H1 (cell line): ENCODE measurements around the gene PIGH. TPM values are rescaled to one million over a fixed set of nuclear protein-coding genes. Genes with fewer than 3 reads are reported as not detected.

Experiments
- CTCF ChIA-PET: fragments of 300-600 bp; sonication (Branson Sonifier 250); formaldehyde crosslinking; loops from one replicate; lab custom pipeline; 2021; ENCODE audit not compliant: partially characterized antibody; lab: Charles Lee
- POLR2A ChIA-PET: fragments of 300-600 bp; sonication (Branson Sonifier 250); formaldehyde crosslinking; loops from one replicate; lab custom pipeline; 2021; ENCODE audit warnings: inconsistent platforms; ENCODE audit not compliant: partially characterized antibody; lab: Charles Lee
- DNase-seq, 2 experiments: peaks; one replicate each; pipeline versions ENCODE4 v3.0.0 to v3.0.0-alpha.2; 2010 to 2022; ENCODE audit warnings: low spot score in 2 of 2, low read depth in 1 of 2, mixed read lengths in 1 of 2
- FAIRE-seq: peaks from 2 replicates; lab custom pipeline; 2011; peaks lifted over from hg19 to GRCh38; lab: Jason Lieb, UNC
- H2AFZ ChIP-seq: 2 replicates; pipeline ENCODE4 v1.8.1; 2012; ENCODE audit warnings: low read length, inconsistent platforms
- H2AK5ac ChIP-seq: 2 replicates; pipeline ENCODE4 v1.6.1; 2013; ENCODE audit warnings: low read depth, low read length
- H2BK120ac ChIP-seq: replicated peaks from 2 replicates; pipeline ENCODE3; 2013; ENCODE audit warnings: low read depth, low read length, inconsistent platforms
- H2BK12ac ChIP-seq: 2 replicates; pipeline ENCODE4 v1.6.1; 2013; ENCODE audit warnings: low read depth, low read length
- H2BK15ac ChIP-seq: 2 replicates; pipeline ENCODE4 v1.6.1; 2013; ENCODE audit warnings: low read length
- H2BK20ac ChIP-seq: 2 replicates; pipeline ENCODE4 v1.6.1; 2013; ENCODE audit warnings: low read length
- H2BK5ac ChIP-seq: 2 replicates; pipeline ENCODE4 v1.6.1; 2013; ENCODE audit warnings: low read depth, low read length
- H3K14ac ChIP-seq: 2 replicates; pipeline ENCODE4 v1.6.1; 2013; ENCODE audit warnings: inconsistent platforms; ENCODE audit not compliant: insufficient read length
- H3K18ac ChIP-seq: 2 replicates; pipeline ENCODE4 v1.6.1; 2013; ENCODE audit warnings: low read length; ENCODE audit errors: extremely low read depth
- H3K23ac ChIP-seq: 2 replicates; pipeline ENCODE4 v1.6.1; 2013; ENCODE audit warnings: inconsistent platforms; ENCODE audit not compliant: insufficient read length
- H3K23me2 ChIP-seq: 2 replicates; pipeline ENCODE4 v1.6.1; 2013; ENCODE audit warnings: low read depth, low read length
- H3K27ac ChIP-seq: 2 replicates; pipeline ENCODE4 v1.6.1; 2011; ENCODE audit warnings: low read depth, low read length, inconsistent platforms
- H3K27me3 ChIP-seq, 4 experiments: replicated peaks in 1 of 4; 1 replicate in 1 of 4; 2 replicates in 3 of 4; pipeline versions ENCODE4 v1.6.1 to v1.8.1; 2011 to 2013; ENCODE audit warnings: low read length in 3 of 4, mild to moderate bottlenecking in 3 of 4, inconsistent platforms in 2 of 4, mixed read lengths in 2 of 4, moderate library complexity in 1 of 4; ENCODE audit not compliant: control insufficient read depth in 3 of 4, insufficient read depth in 3 of 4; ENCODE audit errors: extremely low read depth in 1 of 4
- H3K36me3 ChIP-seq, 4 experiments: 2 replicates each; pipeline versions ENCODE4 v1.6.1 to v1.8.1; 2011 to 2013; ENCODE audit warnings: mild to moderate bottlenecking in 4 of 4, low read length in 3 of 4, moderate library complexity in 2 of 4, control low read depth in 1 of 4, inconsistent platforms in 1 of 4; ENCODE audit not compliant: insufficient read depth in 4 of 4, control insufficient read depth in 2 of 4
- H3K4ac ChIP-seq: replicated peaks from 2 replicates; pipeline ENCODE3; 2013; ENCODE audit warnings: low read length, low read depth, mixed read lengths, inconsistent platforms; ENCODE audit not compliant: insufficient read length
- H3K4me1 ChIP-seq, 4 experiments: replicated peaks in 1 of 4; 1 replicate in 1 of 4; 2 replicates in 3 of 4; pipeline versions ENCODE4 v1.6.1 to v1.8.1; 2011 to 2013; ENCODE audit warnings: low read length in 3 of 4, inconsistent platforms in 2 of 4, mixed read lengths in 1 of 4; ENCODE audit not compliant: insufficient read depth in 4 of 4, control insufficient read depth in 3 of 4
- H3K4me2 ChIP-seq, 2 experiments: 2 replicates each; pipeline versions ENCODE4 v1.6.1 to v1.8.1; 2011 to 2013; ENCODE audit warnings: low read depth in 2 of 2, low read length in 2 of 2, control low read depth in 1 of 2, inconsistent platforms in 1 of 2, mild to moderate bottlenecking in 1 of 2; ENCODE audit not compliant: insufficient read depth in 1 of 2
- H3K4me3 ChIP-seq, 4 experiments: fragments of 200-600, 300-600 bp in 1 of 4; sonication (generic), shearing (Covaris generic), sonication (Bioruptor Twin) in 1 of 4; 2 replicates each; pipeline versions ENCODE4 v1.5.1 to v1.8.1; 2011 to 2016; ENCODE audit warnings: low read length in 4 of 4, low read depth in 3 of 4, control low read depth in 2 of 4, inconsistent platforms in 2 of 4, mild to moderate bottlenecking in 2 of 4, mixed read lengths in 1 of 4, moderate library complexity in 1 of 4; ENCODE audit not compliant: insufficient read depth in 2 of 4; ENCODE audit errors: extremely low read depth in 1 of 4
- H3K56ac ChIP-seq: replicated peaks from 2 replicates; pipeline ENCODE3; 2013; ENCODE audit warnings: low read depth, mild to moderate bottlenecking, mixed read lengths, low read length, inconsistent platforms; ENCODE audit not compliant: insufficient read length
- H3K79me1 ChIP-seq: 2 replicates; pipeline ENCODE4 v1.6.1; 2013; ENCODE audit warnings: low read depth, low read length, control low read depth
- H3K79me2 ChIP-seq, 2 experiments: 2 replicates each; pipeline versions ENCODE4 v1.6.1 to v1.8.1; 2012 to 2013; ENCODE audit warnings: low read length in 2 of 2, mild to moderate bottlenecking in 2 of 2, inconsistent platforms in 1 of 2; ENCODE audit not compliant: insufficient read depth in 2 of 2, control insufficient read depth in 1 of 2
- H3K9ac ChIP-seq, 4 experiments: replicated peaks in 1 of 4; 1 replicate in 1 of 4; 2 replicates in 3 of 4; pipeline versions ENCODE4 v1.6.1 to v1.8.1; 2011 to 2013; ENCODE audit warnings: low read depth in 3 of 4, low read length in 3 of 4, control low read depth in 2 of 4, mild to moderate bottlenecking in 2 of 4, moderate library complexity in 2 of 4, inconsistent platforms in 1 of 4; ENCODE audit errors: extremely low read depth in 1 of 4
- H3K9me3 ChIP-seq, 2 experiments: 2 replicates each; pipeline versions ENCODE4 v1.6.1 to v1.8.1; 2012 to 2013; ENCODE audit warnings: mild to moderate bottlenecking in 2 of 2, moderate library complexity in 2 of 2, control low read depth in 1 of 2, inconsistent platforms in 1 of 2, low read depth in 1 of 2, low read length in 1 of 2, mixed read lengths in 1 of 2; ENCODE audit not compliant: insufficient read depth in 2 of 2
- H4K20me1 ChIP-seq, 2 experiments: replicated peaks in 1 of 2; 2 replicates each; pipeline versions ENCODE3 to v1.8.1; 2011 to 2013; ENCODE audit warnings: inconsistent platforms in 2 of 2, low read length in 2 of 2, mild to moderate bottlenecking in 1 of 2; ENCODE audit not compliant: insufficient read depth in 2 of 2, control insufficient read depth in 1 of 2
- H4K5ac ChIP-seq: 2 replicates; pipeline ENCODE4 v1.6.1; 2013; ENCODE audit warnings: low read length, low read depth, mixed read lengths, inconsistent platforms; ENCODE audit not compliant: insufficient read length
- H4K8ac ChIP-seq: 2 replicates; pipeline ENCODE4 v1.8.0; 2013; ENCODE audit warnings: mild to moderate bottlenecking, moderate library complexity, low read length, inconsistent platforms; ENCODE audit not compliant: insufficient read depth; ENCODE audit errors: extremely low read depth
- H4K91ac ChIP-seq: replicated peaks from 2 replicates; pipeline ENCODE3; 2013; ENCODE audit warnings: low read length, mixed read lengths, inconsistent platforms; ENCODE audit not compliant: insufficient read length
- BRCA1 ChIP-seq: IDR thresholded peaks from 2 replicates; pipeline ENCODE4 v1.6.1; 2012; ENCODE audit warnings: low read depth, low read length, improper control_type of control experiment
- CHD2 ChIP-seq: IDR thresholded peaks from 2 replicates; pipeline ENCODE4 v1.6.1; 2012; ENCODE audit warnings: low read length, improper control_type of control experiment
- EZH2 ChIP-seq: fragments of 200-600 bp; sonication (generic); IDR thresholded peaks from 2 replicates; pipeline ENCODE4 v1.7.1; 2012; ENCODE audit warnings: low read depth, mild to moderate bottlenecking, moderate library complexity, low read length, inconsistent platforms; ENCODE audit not compliant: severe bottlenecking
- KDM1A ChIP-seq: fragments of 200-600, 300-600 bp; sonication (generic); IDR thresholded peaks from 2 replicates; pipeline ENCODE4 v1.7.1; 2016; ENCODE audit warnings: mild to moderate bottlenecking, low read length, borderline replicate concordance
- POU5F1 ChIP-seq: IDR thresholded peaks from 2 replicates; pipeline ENCODE4 v1.6.1; 2011; ENCODE audit warnings: low read depth, mild to moderate bottlenecking, low read length, moderate library complexity
- RAD21 ChIP-seq, 2 experiments: IDR thresholded peaks in 1 of 2; conservative IDR thresholded peaks in 1 of 2; 2 replicates each; pipeline ENCODE4 v1.6.1; 2011; ENCODE audit warnings: low read depth in 2 of 2, low read length in 2 of 2, improper control_type of control experiment in 1 of 2, inconsistent platforms in 1 of 2, mild to moderate bottlenecking in 1 of 2, moderate library complexity in 1 of 2
- SIRT6 ChIP-seq: IDR thresholded peaks from one replicate; pipeline ENCODE4 v1.7.1; 2012; ENCODE audit warnings: low read length, inconsistent platforms
- SP2 ChIP-seq: IDR thresholded peaks from 2 replicates; pipeline ENCODE4 v1.6.1; 2012; ENCODE audit warnings: mild to moderate bottlenecking, low read length, inconsistent platforms
- TAF1 ChIP-seq: IDR thresholded peaks from 2 replicates; pipeline ENCODE4 v1.6.1; 2011; ENCODE audit warnings: mild to moderate bottlenecking, low read depth, low read length
- ZNF274 ChIP-seq: IDR thresholded peaks from 2 replicates; pipeline ENCODE4 v1.7.0; 2012; ENCODE audit warnings: low read length, borderline replicate concordance; ENCODE audit errors: extremely low read depth
- WGBS, 2 experiments: shearing (Covaris generic) in 1 of 2; methylation state at CpG; one replicate each; pipeline versions ENCODE4 v1.1.6 to v1.1.7; 2013 to 2015; ENCODE audit warnings: low lambda C conversion rate in 2 of 2, mixed read lengths in 2 of 2, inconsistent platforms in 1 of 2, low coverage in 1 of 2, missing lambda C conversion rate in 1 of 2; ENCODE audit not compliant: insufficient replicate concordance in 2 of 2, insufficient coverage in 1 of 2, insufficient read length in 1 of 2; ENCODE audit errors: extremely low coverage in 1 of 2, missing lambda C conversion rate in 1 of 2; 5-methylcytosine and 5-hydroxymethylcytosine counted together
- polyA plus RNA-seq, 7 experiments: library from polyadenylated mRNA; depleted of rRNA in 3 of 7; stranded (reverse) in 5 of 7; unstranded in 2 of 7; fragments of >200 nt in 5 of 7; fragments of 200-250 nt in 2 of 7; gene quantifications; 1 replicate in 5 of 7; 2 replicates in 1 of 7; 4 replicates in 1 of 7; pipeline versions ENCODE4 v1.2.1 to v1.2.3, GENCODE V29; 2011 to 2013; ENCODE audit warnings: missing spikeins in 2 of 7, mixed read lengths in 2 of 7
- total RNA-seq: library from RNA; stranded (reverse); fragmentation: NEBNext Ultra II Directional; extraction: Animal tissue kit (Norgen Biotek cat#: 25700); gene quantifications from 2 replicates; pipeline ENCODE4 v1.2.1, GENCODE V29; 2021
- TF ChIP-seq, protein P1 (sequence below): IDR thresholded peaks from 2 replicates; pipeline ENCODE4 v1.6.1; 2012; ENCODE audit warnings: inconsistent platforms
- TF ChIP-seq, protein P2 (sequence below): IDR thresholded peaks from 2 replicates; pipeline ENCODE4 v1.6.1; 2012; ENCODE audit warnings: inconsistent platforms

Gene PIGH
- total and polyA plus RNA-seq, 2 of the 8 experiments (the other 6 are each of a cell fraction or from before 2014, with no cell fraction given), result 7.2 to 8.6 TPM

- Histone ChIP-seq H3K9ac (no peak overlapping the region), H4K91ac (no peak overlapping the region), H3K27me3 (no peaks in the 10 kb centered on the region), H3K4me2 (no peak overlapping the region), H3K56ac (no peak overlapping the region), H2AK5ac (no peak overlapping the region), H3K79me1 (no peaks in the 10 kb centered on the region; the same call in 1 of the 2 replicates), H3K36me3 (no peaks in the 10 kb centered on the region), H3K18ac (no peak overlapping the region), H3K14ac (no peak overlapping the region), H2BK15ac (no peak overlapping the region), H2BK5ac (no peak overlapping the region), H3K4me3 (no peak overlapping the region), H4K20me1 (peaks cover 0 to 4% of the 10 kb centered on the region in 2 experiments), H2AFZ (no peak overlapping the region), H4K8ac (no peak overlapping the region), H3K4ac (no peak overlapping the region), H2BK20ac (no peak overlapping the region), H3K27ac (no peak overlapping the region), H3K4me1 (no peaks in the 10 kb centered on the region), H3K9me3 (no peaks in the 10 kb centered on the region), H4K5ac (no peak overlapping the region), H3K23ac (no peak overlapping the region), H3K79me2 (no peaks in the 10 kb centered on the region), H2BK120ac (no peak overlapping the region), H2BK12ac (no peak overlapping the region), H3K23me2 (no peaks in the 10 kb centered on the region)
- no peak for FAIRE-seq
- ChIA-PET POLR2A (interaction anchor here (2.0 to 2.4 kb wide), 2 partner anchors 10 to 14 kb away, joined by 7 to 8 read pairs; partner anchors contain the start of gene ARG2), CTCF (interaction anchor here (0.7 to 2.4 kb wide), 6 partner anchors 10 to 49 kb away, joined by 3 to 6 read pairs (median 4); no protein-coding TSS in a partner anchor)
- 85% methylated on average over 5 of the region's 5 CpGs; no CpG with 5 or more reads in 1 of the 2 experiments for WGBS, 2 experiments
- no peak for DNase-seq
- TF ChIP-seq CHD2 (no peak), SP2 (no peak), KDM1A (no peak), POU5F1 (no peak), EZH2 (no peak), SIRT6 (no peak), BRCA1 (no peak), ZNF274 (no peak), RAD21 (IDR thresholded peaks at IDR 0.05 in 1 of 2, conservative IDR thresholded peaks at IDR 0.05 in 1 of 2; ENCODE audit: low read depth in 2 of 2, low read length in 2 of 2) (no peak), TAF1 (no peak)
- TF ChIP-seq, protein P1, sequence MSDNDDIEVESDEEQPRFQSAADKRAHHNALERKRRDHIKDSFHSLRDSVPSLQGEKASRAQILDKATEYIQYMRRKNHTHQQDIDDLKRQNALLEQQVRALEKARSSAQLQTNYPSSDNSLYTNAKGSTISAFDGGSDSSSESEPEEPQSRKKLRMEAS, result no peak
- TF ChIP-seq, protein P2, sequence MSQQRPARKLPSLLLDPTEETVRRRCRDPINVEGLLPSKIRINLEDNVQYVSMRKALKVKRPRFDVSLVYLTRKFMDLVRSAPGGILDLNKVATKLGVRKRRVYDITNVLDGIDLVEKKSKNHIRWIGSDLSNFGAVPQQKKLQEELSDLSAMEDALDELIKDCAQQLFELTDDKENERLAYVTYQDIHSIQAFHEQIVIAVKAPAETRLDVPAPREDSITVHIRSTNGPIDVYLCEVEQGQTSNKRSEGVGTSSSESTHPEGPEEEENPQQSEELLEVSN, result no peak
These were observed 33.5 kb upstream of the PIGH start for GRCh38 chr14:67633451-67634147.
